SK-N-SH treated with all-trans-retinoic acid at 6 μM for 48 hours (cell line): Measurements from ENCODE around the gene SPAG9.

Experiments
- ARNTL ChIP-seq: fragments of 450-650 bp; formaldehyde crosslinking; IDR thresholded peaks from 2 replicates; pipeline ENCODE4 v1.5.0; 2020; ENCODE audit warnings: low read depth, mild to moderate bottlenecking, moderate library complexity, borderline replicate concordance
- CSDC2 ChIP-seq: fragments of 250-450 bp; sonication (Bioruptor Pico); IDR thresholded peaks from 2 replicates; pipeline ENCODE4 v1.5.0; 2020; ENCODE audit warnings: mild to moderate bottlenecking, moderate library complexity
- ISL1 ChIP-seq: fragments of 250-450 bp; sonication (Bioruptor Pico); IDR thresholded peaks from 2 replicates; pipeline ENCODE4 v2.1.2; 2022; ENCODE audit warnings: mild to moderate bottlenecking, moderate library complexity
- SNAI2 ChIP-seq: fragments of 250-450 bp; sonication (Bioruptor Pico); IDR thresholded peaks from 2 replicates; pipeline ENCODE4 v1.5.0; 2020; ENCODE audit warnings: mild to moderate bottlenecking, moderate library complexity
- TOX ChIP-seq: fragments of 250-450 bp; sonication (Bioruptor Pico); IDR thresholded peaks from 2 replicates; pipeline ENCODE4 v1.8.0; 2021; ENCODE audit warnings: mild to moderate bottlenecking, moderate library complexity, borderline replicate concordance
- TSHZ2 ChIP-seq: fragments of 250-450 bp; sonication (Bioruptor Pico); IDR thresholded peaks from 2 replicates; pipeline ENCODE4 v1.5.0; 2020; ENCODE audit warnings: mild to moderate bottlenecking, moderate library complexity
- ZC3H10 ChIP-seq: fragments of 250-450 bp; sonication (Bioruptor Pico); IDR thresholded peaks from 2 replicates; pipeline ENCODE4 v1.5.1; 2021; ENCODE audit warnings: mild to moderate bottlenecking, moderate library complexity
- ZFP3 ChIP-seq: fragments of 250-450 bp; sonication (Bioruptor Pico); IDR thresholded peaks from 2 replicates; pipeline ENCODE4 v1.5.0; 2020; ENCODE audit warnings: mild to moderate bottlenecking, moderate library complexity
- ZFP30 ChIP-seq: fragments of 450-650 bp; formaldehyde crosslinking; IDR thresholded peaks from 2 replicates; pipeline ENCODE4 v1.5.0; 2022; ENCODE audit warnings: mild to moderate bottlenecking, moderate library complexity
- ZNF565 ChIP-seq: fragments of 450-650 bp; formaldehyde crosslinking; conservative IDR thresholded peaks from 2 replicates; pipeline ENCODE4 v1.5.0; 2020; ENCODE audit warnings: low read depth, mild to moderate bottlenecking, moderate library complexity
- TF ChIP-seq, protein P1 (sequence below): fragments of 250-450 bp; sonication (Bioruptor Pico); IDR thresholded peaks from 2 replicates; pipeline ENCODE4 v1.8.0; 2020; ENCODE audit warnings: mild to moderate bottlenecking, moderate library complexity, borderline replicate concordance
- TF ChIP-seq, protein P2 (sequence below): fragments of 250-450 bp; sonication (Bioruptor Pico); IDR thresholded peaks from 2 replicates; pipeline ENCODE4 v1.5.1; 2020; ENCODE audit warnings: low read depth, mild to moderate bottlenecking, moderate library complexity

- TF ChIP-seq, protein P1, sequence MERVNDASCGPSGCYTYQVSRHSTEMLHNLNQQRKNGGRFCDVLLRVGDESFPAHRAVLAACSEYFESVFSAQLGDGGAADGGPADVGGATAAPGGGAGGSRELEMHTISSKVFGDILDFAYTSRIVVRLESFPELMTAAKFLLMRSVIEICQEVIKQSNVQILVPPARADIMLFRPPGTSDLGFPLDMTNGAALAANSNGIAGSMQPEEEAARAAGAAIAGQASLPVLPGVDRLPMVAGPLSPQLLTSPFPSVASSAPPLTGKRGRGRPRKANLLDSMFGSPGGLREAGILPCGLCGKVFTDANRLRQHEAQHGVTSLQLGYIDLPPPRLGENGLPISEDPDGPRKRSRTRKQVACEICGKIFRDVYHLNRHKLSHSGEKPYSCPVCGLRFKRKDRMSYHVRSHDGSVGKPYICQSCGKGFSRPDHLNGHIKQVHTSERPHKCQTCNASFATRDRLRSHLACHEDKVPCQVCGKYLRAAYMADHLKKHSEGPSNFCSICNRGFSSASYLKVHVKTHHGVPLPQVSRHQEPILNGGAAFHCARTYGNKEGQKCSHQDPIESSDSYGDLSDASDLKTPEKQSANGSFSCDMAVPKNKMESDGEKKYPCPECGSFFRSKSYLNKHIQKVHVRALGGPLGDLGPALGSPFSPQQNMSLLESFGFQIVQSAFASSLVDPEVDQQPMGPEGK, result no peak
- TF ChIP-seq ZFP3 (CRISPR knock-in tag) (no peak), ZC3H10 (CRISPR knock-in tag) (no peak), ZFP30 (CRISPR knock-in tag) (no peak), ARNTL (CRISPR knock-in tag) (no peak), TSHZ2 (no peak), ISL1 (no peak), SNAI2 (CRISPR knock-in tag) (no peak), ZNF565 (CRISPR knock-in tag) (no peak), CSDC2 (CRISPR knock-in tag) (no peak), TOX (CRISPR knock-in tag) (no peak)
- TF ChIP-seq, protein P2, sequence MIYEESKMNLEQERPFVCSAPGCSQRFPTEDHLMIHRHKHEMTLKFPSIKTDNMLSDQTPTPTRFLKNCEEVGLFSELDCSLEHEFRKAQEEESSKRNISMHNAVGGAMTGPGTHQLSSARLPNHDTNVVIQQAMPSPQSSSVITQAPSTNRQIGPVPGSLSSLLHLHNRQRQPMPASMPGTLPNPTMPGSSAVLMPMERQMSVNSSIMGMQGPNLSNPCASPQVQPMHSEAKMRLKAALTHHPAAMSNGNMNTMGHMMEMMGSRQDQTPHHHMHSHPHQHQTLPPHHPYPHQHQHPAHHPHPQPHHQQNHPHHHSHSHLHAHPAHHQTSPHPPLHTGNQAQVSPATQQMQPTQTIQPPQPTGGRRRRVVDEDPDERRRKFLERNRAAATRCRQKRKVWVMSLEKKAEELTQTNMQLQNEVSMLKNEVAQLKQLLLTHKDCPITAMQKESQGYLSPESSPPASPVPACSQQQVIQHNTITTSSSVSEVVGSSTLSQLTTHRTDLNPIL (CRISPR knock-in tag), result no peak
These were observed 63.7 kb downstream of the SPAG9 start for GRCh38 chr17:51056813-51057510.
